H7 (cell line): ENCODE results near the gene CCDC78. TPM values are rescaled to one million over a fixed set of nuclear protein-coding genes. Genes with fewer than 3 reads are reported as not detected.

Experiments
- DNase-seq: peaks from one replicate; pipeline ENCODE4 v3.0.0; 2012
- H3K27me3 ChIP-seq: 2 replicates; pipeline ENCODE4 v1.6.0; 2011; ENCODE audit warnings: mild to moderate bottlenecking, low read length; ENCODE audit not compliant: control insufficient read depth, insufficient read depth
- H3K36me3 ChIP-seq: replicated peaks from 2 replicates; pipeline ENCODE4 v1.5.1; 2011; ENCODE audit warnings: low read length; ENCODE audit not compliant: control insufficient read depth, insufficient read depth
- H3K4me3 ChIP-seq: 2 replicates; pipeline ENCODE4 v1.5.1; 2011; ENCODE audit warnings: low read depth, mild to moderate bottlenecking, control low read depth, low read length, moderate library complexity; ENCODE audit not compliant: insufficient read depth
- total RNA-seq: library from RNA; depleted of rRNA; stranded (reverse); fragments of >200 nt; shearing (Covaris generic); gene quantifications from 2 replicates; pipeline ENCODE4 v1.2.3, GENCODE V29; 2014

CCDC78 gene
- total RNA-seq, 1 experiment from 2014 or later: 11.3 TPM

GRCh38 chr16:708019-708418, 18.2 kb downstream of the CCDC78 start:
- H3K36me3 ChIP-seq: no peaks in the 10 kb centered on the region
- DNase-seq: no peak
- peaks cover 65% of the 10 kb centered on the region for H3K27me3 ChIP-seq
- H3K4me3 ChIP-seq: no peak overlapping the region

- Histone ChIP-seq H3K4me3 (no peak overlapping the region), H3K36me3 (no peaks in the 10 kb centered on the region), H3K27me3 (peaks cover 74% of the 10 kb centered on the region)
- no peak for DNase-seq
These were observed 19.1 kb downstream of the CCDC78 start for GRCh38 chr16:707062-707538.

DNA sequence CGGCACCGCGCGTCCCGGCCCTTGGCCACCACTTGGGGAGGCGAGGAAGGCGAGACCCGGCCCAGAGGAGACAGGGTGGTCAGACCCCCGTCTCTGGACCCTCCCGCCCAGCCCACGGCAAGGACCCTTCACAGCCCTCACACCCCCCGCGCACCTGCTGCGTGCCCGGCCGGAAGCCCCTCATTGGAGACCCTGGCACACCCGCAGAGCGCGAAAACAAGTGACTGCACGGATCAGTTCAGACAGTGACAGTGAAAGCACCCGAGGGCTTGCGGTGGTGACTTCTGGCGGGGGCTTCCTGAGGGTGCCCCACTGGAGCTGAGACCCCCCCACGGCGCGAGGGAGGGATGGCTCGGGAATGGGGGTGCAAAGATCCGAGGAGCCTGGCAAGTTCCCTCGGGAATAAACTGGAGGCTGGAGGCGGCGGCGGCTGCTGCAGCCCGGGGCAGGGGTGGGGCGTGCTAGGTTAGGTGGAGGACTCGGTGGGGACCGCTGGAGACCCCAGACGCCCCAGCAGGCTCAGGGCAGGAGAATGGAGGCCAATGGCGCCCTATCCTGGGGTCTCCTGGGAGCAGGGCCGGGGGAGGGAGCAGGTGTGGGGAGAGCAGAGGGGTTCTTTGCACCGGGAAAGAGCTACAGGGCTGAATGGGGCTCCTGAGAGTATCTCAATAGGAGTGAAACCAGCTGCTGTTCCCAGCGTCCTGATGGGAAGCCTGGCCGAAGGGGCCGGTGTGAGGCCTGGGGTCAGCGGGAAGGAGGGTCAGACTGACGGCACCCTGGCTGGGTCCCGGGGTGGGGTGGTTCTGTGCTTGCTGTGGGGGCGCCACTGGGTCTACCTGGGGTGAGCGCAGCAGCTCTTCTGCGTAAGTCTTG, 19.8 kb downstream of the CCDC78 start:
- Histone ChIP-seq H3K4me3 (peak overlapping the region; percentile 44), H3K27me3 (peaks cover 81% of the 10 kb centered on the region), H3K36me3 (no peaks in the 10 kb centered on the region)
- peak; percentile 89 for DNase-seq

DNA sequence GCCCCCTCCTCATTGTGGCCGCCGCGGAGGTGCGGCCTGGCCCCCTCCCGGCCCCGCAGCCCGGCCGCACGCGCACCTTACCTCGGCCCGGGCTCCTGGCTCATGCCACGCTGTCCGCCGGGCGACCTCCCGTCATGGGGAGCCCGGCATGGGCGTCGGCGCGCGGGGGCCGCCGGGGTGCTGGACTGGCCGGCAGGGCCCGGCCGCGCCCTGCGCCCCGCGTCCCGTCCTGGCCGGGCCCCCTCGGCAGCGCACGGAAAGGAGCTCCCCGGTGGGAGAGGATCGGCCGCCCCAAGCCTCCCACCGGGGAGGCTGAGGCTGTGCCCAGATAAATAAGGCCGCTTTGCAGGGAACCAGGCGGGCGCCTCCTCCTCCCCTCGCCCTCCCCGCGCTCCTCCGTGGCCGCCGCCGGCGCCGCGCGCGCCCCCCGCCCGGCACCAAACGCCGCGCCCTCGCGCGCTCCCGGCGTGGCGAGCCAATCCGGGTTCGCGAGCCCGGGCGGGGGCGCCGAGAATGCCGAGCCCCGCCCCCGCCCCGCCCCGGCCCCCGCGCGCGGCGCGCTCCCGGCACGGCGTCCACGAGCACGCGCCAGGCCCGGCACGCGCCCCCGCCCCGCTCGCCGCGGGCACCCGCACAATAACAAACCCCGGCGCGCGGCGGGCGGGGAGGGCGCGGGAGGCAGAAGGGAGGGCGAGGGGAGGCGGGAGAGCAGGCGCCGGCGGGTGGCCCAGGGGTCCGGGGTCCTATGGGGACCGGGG, 20.6 kb downstream of the CCDC78 start, which contains the start of gene FBXL16:
Gene FBXL16 (minus strand): TSS at position 371 of the 758 bp plus-strand sequence. CDS start 8,396 bp downstream, outside the sequence.
- Histone ChIP-seq H3K27me3 (peaks cover 86% of the 10 kb centered on the region), H3K4me3 (peak within 1 kb of the TSS; percentile 54)
- peak; percentile 95 for DNase-seq

GRCh38 chr16:704552-705380, 21.5 kb downstream of the CCDC78 start:
- Histone ChIP-seq H3K27me3 (peaks cover 90% of the 10 kb centered on the region), H3K4me3 (peak overlapping the region; percentile 54; the same call in 1 of the 2 replicates), H3K36me3 (no peaks in the 10 kb centered on the region)
- peak; percentile 86 for DNase-seq

More for the DNA sequence above, 20.6 kb downstream of the CCDC78 start, which contains the start of gene FBXL16:
- H3K36me3 ChIP-seq: no peaks in the 10 kb centered on the region

DNA sequence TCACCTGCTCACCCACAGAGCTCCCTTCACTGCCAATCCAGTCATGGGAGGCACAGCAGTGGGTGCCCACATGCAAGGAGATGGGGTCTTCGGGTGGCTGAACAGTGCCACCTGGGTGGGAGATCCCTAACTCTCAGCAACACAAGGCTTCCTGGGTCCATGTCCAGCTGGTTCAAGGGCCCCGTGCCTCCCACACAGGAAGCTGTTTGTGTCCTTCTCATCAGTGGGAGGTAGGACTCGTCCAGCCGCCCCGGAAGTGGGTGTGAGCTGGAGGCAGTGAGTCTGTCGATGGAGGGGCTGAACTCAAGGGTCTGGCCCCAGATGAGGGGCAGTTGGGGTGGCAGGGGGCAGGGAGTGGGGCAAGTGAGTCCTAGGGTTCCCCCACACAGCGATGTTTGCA, 22.2 kb downstream of the CCDC78 start:
- Histone ChIP-seq H3K27me3 (peaks cover 91% of the 10 kb centered on the region), H3K4me3 (no peak overlapping the region), H3K36me3 (no peaks in the 10 kb centered on the region)
- DNase-seq: no peak

DNA sequence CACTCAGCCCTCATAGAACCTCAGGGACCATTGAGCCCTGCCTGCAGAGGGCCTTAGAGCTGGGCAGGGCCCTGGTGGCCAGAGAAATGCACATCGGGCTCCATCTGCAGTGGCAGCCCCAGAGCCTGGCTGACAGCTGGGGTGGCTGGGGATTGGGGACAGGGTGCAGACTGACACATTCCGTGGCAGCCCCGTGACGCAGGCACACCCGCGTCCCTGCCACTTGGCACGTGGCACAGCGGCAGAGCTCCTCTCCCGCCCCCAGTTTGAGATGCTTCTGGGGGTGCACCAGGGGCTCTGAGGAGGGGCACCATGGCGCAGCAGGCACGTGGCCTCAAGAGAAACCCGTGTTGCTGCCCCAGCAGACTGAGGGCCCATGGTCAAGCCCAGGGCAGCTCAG, 22.8 kb downstream of the CCDC78 start:
- Histone ChIP-seq H3K4me3 (no peak overlapping the region), H3K27me3 (peaks cover 88% of the 10 kb centered on the region)

GRCh38 chr16:702341-702740, 23.9 kb downstream of the CCDC78 start:
- H3K27me3 ChIP-seq: peaks cover 84% of the 10 kb centered on the region
- no peak overlapping the region for H3K4me3 ChIP-seq
- no peak for DNase-seq
- H3K36me3 ChIP-seq: no peaks in the 10 kb centered on the region

More for the DNA sequence above, 22.8 kb downstream of the CCDC78 start:
- H3K36me3 ChIP-seq: no peaks in the 10 kb centered on the region
- peak; percentile 69 for DNase-seq

DNA sequence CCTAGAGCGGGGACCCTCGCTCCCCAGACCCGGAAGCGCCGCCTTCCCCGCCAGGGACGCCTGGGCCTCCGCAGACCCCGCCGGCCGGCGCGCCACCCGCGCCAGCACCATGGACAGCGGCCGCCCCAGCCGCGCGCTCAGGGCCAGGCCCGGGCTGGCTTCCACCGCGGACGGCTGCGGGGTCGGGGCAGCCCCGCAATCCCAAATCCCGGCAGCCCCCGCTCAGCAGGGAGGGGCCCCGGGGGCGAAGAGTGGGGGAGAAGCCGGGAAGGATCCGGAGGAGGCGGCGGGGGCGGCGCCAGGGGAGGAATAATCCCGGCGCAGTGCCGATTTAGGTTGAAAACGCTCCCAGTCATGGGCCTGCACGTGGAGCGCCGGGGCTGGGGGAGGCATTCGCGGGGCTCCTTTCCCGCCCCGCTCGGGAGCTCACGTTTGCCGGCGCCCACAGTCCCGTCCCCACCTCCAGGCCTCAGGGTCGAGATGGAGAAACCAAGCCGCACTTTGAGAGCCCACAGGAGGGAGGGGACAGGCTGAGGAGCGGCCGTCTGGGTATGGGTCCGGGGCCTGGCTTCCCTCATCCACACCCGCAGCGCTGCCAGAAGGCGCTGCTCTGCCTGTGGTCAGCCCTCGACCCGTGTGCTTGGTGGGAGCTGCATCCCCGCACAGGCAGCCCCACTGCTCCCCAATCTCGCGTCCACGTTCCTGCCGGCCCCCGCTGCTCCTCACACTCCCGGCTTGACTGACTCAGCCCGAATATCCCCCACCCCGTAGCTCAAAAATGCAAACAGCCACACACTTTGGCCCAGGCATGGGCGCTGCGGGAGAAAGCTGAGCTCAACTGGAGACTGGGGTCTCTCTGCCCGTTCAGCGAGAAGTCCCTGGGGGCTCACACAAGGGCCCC, 25.3 kb downstream of the CCDC78 start:
- Histone ChIP-seq H3K27me3 (peaks cover 78% of the 10 kb centered on the region), H3K4me3 (0 out of 2 replicates have a peak overlapping the region, but pooled peaks have one; percentile 3)
- peak; percentile 98 for DNase-seq

GRCh38 chr16:698911-699671, 27.2 kb downstream of the CCDC78 start:
- peaks cover 81% of the 10 kb centered on the region for H3K27me3 ChIP-seq
- H3K36me3 ChIP-seq: no peaks in the 10 kb centered on the region
- H3K4me3 ChIP-seq: no peak overlapping the region
- no peak for DNase-seq

More for the DNA sequence above, 25.3 kb downstream of the CCDC78 start:
- H3K36me3 ChIP-seq: no peaks in the 10 kb centered on the region

DNA sequence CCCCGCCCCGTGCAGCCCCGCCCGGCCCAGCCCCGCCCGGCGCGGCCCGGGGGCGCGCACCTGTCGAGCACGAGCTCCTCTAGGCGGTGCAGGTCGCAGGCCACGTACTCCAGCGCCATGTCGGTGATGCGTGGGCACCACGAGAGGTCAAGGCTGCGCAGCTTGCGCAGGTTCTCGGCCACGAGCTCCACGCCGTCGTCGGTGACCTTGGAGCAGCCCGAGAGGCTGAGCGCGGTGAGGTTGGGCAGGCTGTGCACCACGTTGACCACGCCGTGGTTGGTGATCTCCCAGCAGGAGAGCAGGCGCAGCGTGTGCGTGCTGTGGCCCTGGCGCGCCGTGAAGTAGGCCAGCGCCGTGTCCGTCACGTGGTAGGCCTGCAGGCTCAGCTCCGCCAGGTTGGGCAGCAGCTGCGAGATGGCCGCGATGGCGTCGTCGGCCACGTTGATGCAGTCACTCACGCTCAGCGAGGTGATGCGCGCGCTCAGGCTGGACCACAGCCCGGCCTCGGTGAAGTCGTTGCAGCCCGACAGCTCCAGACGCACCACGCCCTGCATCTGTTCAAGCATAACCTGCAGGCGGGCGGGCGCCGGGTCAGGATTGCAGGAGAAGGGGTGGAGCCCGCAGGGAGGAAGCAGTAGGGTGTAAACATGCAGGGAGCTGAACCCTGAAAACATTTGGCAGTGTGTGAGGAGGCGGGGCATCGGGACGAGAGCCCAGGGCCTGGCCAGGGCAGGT, 30.7 kb downstream of the CCDC78 start:
- Histone ChIP-seq H3K4me3 (peak overlapping the region; percentile 75), H3K36me3 (no peaks in the 10 kb centered on the region), H3K27me3 (peaks cover 73% of the 10 kb centered on the region)
- peak; percentile 84 for DNase-seq

- Histone ChIP-seq H3K4me3 (peak overlapping the region; percentile 53), H3K36me3 (no peaks in the 10 kb centered on the region), H3K27me3 (peaks cover 67% of the 10 kb centered on the region)
- peak; percentile 98 for DNase-seq
These were observed 31.3 kb downstream of the CCDC78 start for GRCh38 chr16:694863-695354.
